ENCODE results near the gene ST6GALNAC4. TPM values are rescaled to one million over a fixed set of nuclear protein-coding genes. Genes with fewer than 3 reads are reported as not detected.

ST6GALNAC4 gene
- total and polyA plus RNA-seq, 10 of the 15 experiments (the other 5 are each of a cell fraction or from before 2014, with no cell fraction given): 4.2 to 63.2 (median 35.2) TPM

DNA sequence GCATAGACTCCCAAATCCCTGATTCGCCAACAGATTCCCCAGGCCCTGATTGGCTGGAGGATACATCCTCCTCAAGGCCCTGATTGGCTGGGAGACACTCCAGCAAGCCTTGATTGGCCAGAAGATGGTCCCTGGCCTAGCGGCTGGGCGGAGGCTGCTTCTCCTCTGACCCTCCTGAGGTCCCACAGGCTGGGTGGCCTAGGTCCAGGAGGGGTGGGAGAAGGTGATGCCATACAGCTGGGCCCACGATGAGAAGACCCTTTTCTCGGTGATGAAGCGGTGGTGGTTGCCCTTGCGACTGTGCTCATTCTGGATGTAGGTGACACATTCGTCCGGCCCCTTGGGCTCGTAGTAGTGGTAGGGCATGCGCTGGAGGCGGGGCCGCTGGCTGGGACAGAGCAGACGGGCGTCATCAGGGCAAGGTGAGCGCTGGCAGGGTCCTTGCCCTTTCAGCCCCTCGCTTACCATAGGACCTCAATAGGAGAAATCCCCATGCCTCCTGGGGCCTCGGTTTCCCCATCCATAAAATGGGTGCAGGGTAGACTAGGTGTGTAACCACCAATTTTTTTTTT, 30.4 kb downstream of the ST6GALNAC4 start:
- WGBS (ENCODE audit: insufficient coverage, insufficient replicate concordance, low lambda C conversion rate, missing lambda C conversion rate): 95% methylated on average over 18 of the region's 18 CpGs
- in situ Hi-C loops (cut with MboI): no loop called here
- intact Hi-C loops (cut with micrococcal nuclease; ENCODE audit: unreplicated experiment): no loop called here
- TF ChIP-seq CEBPB (IDR thresholded peaks at IDR 0.05; ENCODE audit: borderline replicate concordance in 1 of 2, low read depth in 2 of 2, low read length in 2 of 2) (no peak), CREM (IDR thresholded peaks at IDR 0.05; ENCODE audit: low read depth) (no peak), ZBTB33 (IDR thresholded peaks at IDR 0.05) (peak; percentile 47; the same call in 1 of the 2 replicates), NFYB (IDR thresholded peaks at IDR 0.05; ENCODE audit: insufficient read depth, low read depth, low read length) (peak; percentile 68; the same call in 1 of the 2 replicates), TCF12 (IDR thresholded peaks at IDR 0.05; ENCODE audit: low read depth, low read length) (no peak), MEF2A (IDR thresholded peaks at IDR 0.05; ENCODE audit: insufficient read depth, low read depth, low read length) (no peak), TAF1 (IDR thresholded peaks at IDR 0.05; ENCODE audit: borderline replicate concordance, low read depth, low read length) (no peak), SP1 (IDR thresholded peaks at IDR 0.05; ENCODE audit: low read depth, low read length) (peak; percentile 68), ATF7 (IDR thresholded peaks at IDR 0.05; ENCODE audit: low read depth) (no peak), FOS (IDR thresholded peaks at IDR 0.05; ENCODE audit: borderline replicate concordance, extremely low read depth, insufficient read length) (peak; percentile 38)
- TF ChIP-seq, protein P1, sequence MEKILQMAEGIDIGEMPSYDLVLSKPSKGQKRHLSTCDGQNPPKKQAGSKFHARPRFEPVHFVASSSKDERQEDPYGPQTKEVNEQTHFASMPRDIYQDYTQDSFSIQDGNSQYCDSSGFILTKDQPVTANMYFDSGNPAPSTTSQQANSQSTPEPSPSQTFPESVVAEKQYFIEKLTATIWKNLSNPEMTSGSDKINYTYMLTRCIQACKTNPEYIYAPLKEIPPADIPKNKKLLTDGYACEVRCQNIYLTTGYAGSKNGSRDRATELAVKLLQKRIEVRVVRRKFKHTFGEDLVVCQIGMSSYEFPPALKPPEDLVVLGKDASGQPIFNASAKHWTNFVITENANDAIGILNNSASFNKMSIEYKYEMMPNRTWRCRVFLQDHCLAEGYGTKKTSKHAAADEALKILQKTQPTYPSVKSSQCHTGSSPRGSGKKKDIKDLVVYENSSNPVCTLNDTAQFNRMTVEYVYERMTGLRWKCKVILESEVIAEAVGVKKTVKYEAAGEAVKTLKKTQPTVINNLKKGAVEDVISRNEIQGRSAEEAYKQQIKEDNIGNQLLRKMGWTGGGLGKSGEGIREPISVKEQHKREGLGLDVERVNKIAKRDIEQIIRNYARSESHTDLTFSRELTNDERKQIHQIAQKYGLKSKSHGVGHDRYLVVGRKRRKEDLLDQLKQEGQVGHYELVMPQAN (conservative IDR thresholded peaks at IDR 0.05): no peak
- Histone ChIP-seq H3K27me3 (replicated peaks in 1 of 2; ENCODE audit: control insufficient read depth in 2 of 2, insufficient read depth in 2 of 2, low read length in 1 of 2) (no peaks in the 10 kb centered on the region), H3K9ac (ENCODE audit: control insufficient read depth, insufficient read depth, low read length) (no peak overlapping the region), H3K79me2 (ENCODE audit: control insufficient read depth, insufficient read depth, low read length) (no peaks in the 10 kb centered on the region), H2AFZ (ENCODE audit: control insufficient read depth, low read depth, low read length) (no peak overlapping the region), H3K4me2 (ENCODE audit: control insufficient read depth, insufficient read depth) (no peak overlapping the region), H3K27ac (ENCODE audit: control insufficient read depth, insufficient read depth) (no peak overlapping the region), H3K4me3 (no peak overlapping the region), H3K4me1 (ENCODE audit: control insufficient read depth, insufficient read depth, low read length) (no peaks in the 10 kb centered on the region; the same call in 1 of the 2 replicates), H3K9me3 (replicated peaks; ENCODE audit: control insufficient read depth, insufficient read depth, low read length) (no peaks in the 10 kb centered on the region), H3K36me3 (ENCODE audit: control insufficient read depth in 2 of 2, insufficient read depth in 2 of 2, low read length in 1 of 2) (peaks cover 4 to 9% of the 10 kb centered on the region in 2 experiments; a peak in 3 of 4 replicates), H4K20me1 (ENCODE audit: control insufficient read depth, insufficient read depth) (no peaks in the 10 kb centered on the region)
- ChIA-PET CTCF (interaction anchor here (1.3 to 1.6 kb wide), 2 partner anchors 56 to 152 kb away, joined by 4 to 5 read pairs; partner anchors contain the start of gene TOR2A), RAD21 (ENCODE audit: unreplicated experiment) (interaction anchor here (1.5 kb wide), 1 partner anchor 152 kb away, joined by 3 read pairs; the partner anchor contains the start of gene TOR2A), POLR2A (interaction anchor here (0.6 to 0.9 kb wide), 4 partner anchors 8 to 160 kb away, joined by 3 to 4 read pairs (median 3); no protein-coding TSS in a partner anchor), SMC1A (ENCODE audit: uncharacterized antibody, unreplicated experiment) (no interaction called here)
- no peak for DNase-seq (ENCODE audit: low read depth, low spot score)
- ATAC-seq: no peak
- no peak for FAIRE-seq
- no TSS peak for BruUV-seq (replicated peaks)
